PC-3 (cell line): ENCODE data around the gene CD248.

Experiments used
- EZH2 ChIP-seq: fragments of 300-600 bp; sonication (generic); IDR thresholded peaks from one replicate; pipeline ENCODE4 v1.6.1; 2017; ENCODE audit warnings: antibody characterized with exemption, mild to moderate bottlenecking, low read length; ENCODE audit not compliant: unreplicated experiment
- EZH2phosphoT487 ChIP-seq: fragments of 300-600 bp; sonication (generic); IDR thresholded peaks from 2 replicates; pipeline ENCODE4 v1.6.1; 2018; ENCODE audit warnings: mild to moderate bottlenecking, antibody characterized with exemption, low read length, borderline replicate concordance
- TF ChIP-seq, protein P1 (sequence below): fragments of 300-600 bp; sonication (generic); conservative IDR thresholded peaks from 2 replicates; pipeline ENCODE4 v1.5.1; 2017; ENCODE audit warnings: antibody characterized with exemption, low read depth, mild to moderate bottlenecking, low read length

DNA sequence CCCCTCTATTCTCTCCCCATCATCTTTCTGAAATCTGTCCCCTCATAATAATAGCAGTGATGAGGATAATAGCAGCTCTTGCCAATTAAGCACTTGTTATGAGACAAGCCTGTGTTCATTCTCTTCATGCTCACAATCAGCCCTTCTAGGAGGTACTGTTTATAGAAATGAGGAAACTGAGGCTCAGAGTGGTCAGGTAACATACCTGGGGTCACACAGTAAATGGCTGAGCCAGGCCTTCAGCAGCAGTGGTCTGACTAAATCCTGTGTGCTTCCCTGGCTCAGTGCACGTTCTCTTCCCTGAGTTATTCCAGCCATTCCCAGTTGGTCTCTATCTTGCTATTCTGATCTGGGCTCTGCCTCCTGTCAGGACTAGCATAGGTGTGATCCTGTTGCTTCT is 42.6 kb downstream of the CD248 start:
- TF ChIP-seq, protein P1, sequence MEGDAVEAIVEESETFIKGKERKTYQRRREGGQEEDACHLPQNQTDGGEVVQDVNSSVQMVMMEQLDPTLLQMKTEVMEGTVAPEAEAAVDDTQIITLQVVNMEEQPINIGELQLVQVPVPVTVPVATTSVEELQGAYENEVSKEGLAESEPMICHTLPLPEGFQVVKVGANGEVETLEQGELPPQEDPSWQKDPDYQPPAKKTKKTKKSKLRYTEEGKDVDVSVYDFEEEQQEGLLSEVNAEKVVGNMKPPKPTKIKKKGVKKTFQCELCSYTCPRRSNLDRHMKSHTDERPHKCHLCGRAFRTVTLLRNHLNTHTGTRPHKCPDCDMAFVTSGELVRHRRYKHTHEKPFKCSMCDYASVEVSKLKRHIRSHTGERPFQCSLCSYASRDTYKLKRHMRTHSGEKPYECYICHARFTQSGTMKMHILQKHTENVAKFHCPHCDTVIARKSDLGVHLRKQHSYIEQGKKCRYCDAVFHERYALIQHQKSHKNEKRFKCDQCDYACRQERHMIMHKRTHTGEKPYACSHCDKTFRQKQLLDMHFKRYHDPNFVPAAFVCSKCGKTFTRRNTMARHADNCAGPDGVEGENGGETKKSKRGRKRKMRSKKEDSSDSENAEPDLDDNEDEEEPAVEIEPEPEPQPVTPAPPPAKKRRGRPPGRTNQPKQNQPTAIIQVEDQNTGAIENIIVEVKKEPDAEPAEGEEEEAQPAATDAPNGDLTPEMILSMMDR: no peak
- TF ChIP-seq EZH2 (no peak), EZH2phosphoT487 (no peak)
